Dermis blood vessel endothelial cell (primary cell): ENCODE results near the gene GLRA3. TPM values are rescaled to one million over a fixed set of nuclear protein-coding genes. Genes with fewer than 3 reads are reported as not detected.
A peak's percentile ranks its signal among the peaks of the same experiment; 100 is the strongest.
"Not testable (repeated sequence)": the region's sequence is repeated elsewhere in the genome, so short reads cannot be mapped to it uniquely, and the experiment has no call there.

Experiments
- DNase-seq: peaks from one replicate; pipeline ENCODE4 v3.0.0; 2010
- total RNA-seq: library from RNA; depleted of rRNA; stranded (reverse); fragments of >200 nt; gene quantifications from 2 replicates; pipeline ENCODE4 v1.2.3, GENCODE V29; 2014

The GLRA3 gene
- total RNA-seq, 1 donor from 2014 or later = not detected

DNA sequence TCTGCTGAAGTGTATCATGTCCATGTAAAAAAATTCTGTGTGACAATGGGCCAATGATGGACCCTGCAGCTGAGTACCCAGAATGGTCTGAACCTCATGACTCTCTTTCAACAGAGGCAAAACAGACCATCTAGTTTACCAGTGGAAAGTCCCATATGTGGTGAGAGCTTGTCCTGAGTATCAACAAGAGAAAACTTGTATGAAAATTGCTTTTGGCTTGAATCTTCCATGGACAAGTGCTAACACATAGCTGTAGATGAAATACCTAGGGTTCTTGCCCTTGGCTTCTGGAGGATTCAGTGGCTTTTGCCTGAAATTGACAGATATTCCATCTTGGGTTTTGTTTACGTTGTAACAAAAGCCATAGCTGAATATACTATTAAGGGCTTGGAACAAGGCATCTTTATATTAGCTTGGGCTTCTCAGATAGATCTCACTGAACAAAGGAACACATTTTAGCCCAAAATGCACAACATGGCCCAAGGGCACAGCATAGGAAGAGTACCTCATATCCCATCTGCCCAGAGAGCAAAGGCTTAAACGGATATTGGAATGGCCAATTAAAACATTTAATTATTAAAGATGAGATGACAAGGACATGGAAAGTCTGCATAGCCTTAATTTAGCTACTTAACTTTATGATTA, 178.2 kb downstream of the GLRA3 start:
- no peak for DNase-seq

GRCh38 chr4:174648812-174649211, 180.2 kb downstream of the GLRA3 start:
- DNase-seq = no peak

- DNase-seq = no peak
Measured at GRCh38 chr4:174646326-174646725, 182.7 kb downstream of the GLRA3 start.

DNA sequence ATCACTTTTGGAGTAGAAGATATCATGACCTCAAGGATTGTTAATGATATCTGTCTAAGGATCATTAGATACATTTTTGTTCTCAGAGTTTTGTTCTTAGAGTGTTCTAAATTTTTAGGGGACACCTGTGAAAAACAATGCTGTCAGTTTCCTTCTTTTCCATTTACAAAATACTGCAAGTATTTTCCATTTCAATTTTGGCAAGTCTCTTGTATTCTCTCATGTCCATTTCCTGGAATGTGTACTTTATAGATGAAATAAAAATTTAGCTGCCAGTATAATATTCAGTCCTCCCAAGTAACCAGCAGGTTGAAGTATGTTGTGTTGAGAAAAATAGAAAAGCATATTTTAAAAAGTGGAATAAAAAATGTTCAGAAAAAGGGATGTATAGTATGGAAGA, 188.9 kb downstream of the GLRA3 start:
- no peak for DNase-seq

GRCh38 chr4:174635732-174636131, 193.3 kb downstream of the GLRA3 start:
- DNase-seq = no peak

DNA sequence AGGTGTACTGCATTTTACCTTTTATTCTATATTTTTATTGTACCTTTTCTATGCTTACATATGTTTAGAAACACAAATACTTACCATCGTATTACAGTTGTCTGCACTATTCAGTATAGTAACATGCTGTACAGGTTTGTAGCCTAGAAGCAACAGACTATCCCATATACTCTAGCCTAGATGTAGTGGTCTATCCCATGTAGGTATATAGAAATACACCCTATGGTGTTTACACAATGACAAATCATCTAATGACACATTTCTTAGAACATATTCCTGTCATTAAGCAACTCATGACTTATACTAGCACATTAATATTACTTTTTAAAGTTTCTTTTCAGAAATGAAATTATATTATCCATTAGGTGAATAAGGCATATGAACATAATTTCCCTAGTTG, 195.6 kb downstream of the GLRA3 start:
- DNase-seq = no peak

- peak; percentile 1 for DNase-seq
Measured at GRCh38 chr4:174631901-174632758, 196.9 kb downstream of the GLRA3 start.

DNA sequence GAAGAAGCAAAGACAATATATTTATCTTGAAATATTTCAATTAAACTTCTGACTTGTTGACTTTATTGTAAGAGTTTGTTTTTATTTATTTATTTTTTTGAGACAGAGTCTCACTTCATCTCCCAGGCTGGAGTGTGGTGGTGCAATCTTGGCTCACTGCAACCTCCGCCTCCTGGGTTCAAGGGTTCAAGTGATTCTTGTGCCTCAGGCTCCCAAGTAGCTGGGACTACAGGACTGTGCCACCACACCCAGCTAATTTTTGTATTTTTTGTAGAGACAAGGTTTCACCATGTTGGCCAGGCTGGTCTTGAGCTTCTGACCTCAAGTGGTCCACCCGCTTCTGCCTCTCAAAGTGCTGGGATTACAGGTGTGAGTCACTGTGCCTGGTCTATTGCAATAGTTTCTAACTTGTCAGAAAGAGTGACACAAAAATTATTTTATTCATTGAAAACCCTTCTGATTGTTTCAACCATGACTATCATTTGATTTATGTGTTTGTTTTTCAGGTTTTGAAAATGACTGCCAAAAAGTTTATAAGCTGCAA, 199.1 kb downstream of the GLRA3 start:
- DNase-seq = not testable (repeated sequence)

- no peak for DNase-seq
Measured at GRCh38 chr4:174629265-174629664, 199.8 kb downstream of the GLRA3 start.

DNA sequence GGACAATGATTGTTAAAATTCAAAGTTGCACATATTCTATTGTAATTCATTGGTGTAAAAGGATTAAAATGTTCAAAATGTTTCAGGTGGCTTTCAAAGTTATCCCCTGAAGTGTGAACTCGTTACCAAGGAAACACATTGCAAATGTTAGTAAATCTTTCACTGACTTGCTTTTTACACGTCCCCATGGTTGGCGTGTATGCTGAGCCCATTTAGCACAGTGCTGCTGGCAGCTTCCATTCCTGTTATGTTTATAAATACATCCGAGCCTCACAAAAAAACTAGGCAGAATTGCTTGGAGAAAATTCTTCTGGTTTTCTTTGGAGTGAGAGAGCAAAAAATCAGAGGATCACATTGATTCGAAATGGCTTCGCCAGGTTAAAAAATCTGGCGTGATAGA, 200.9 kb downstream of the GLRA3 start:
- no peak for DNase-seq

GRCh38 chr4:174627473-174627872, 201.6 kb downstream of the GLRA3 start:
- DNase-seq = no peak

- no peak for DNase-seq
Measured at GRCh38 chr4:174626342-174627008, 202.6 kb downstream of the GLRA3 start.

GRCh38 chr4:174616661-174617060, 212.4 kb downstream of the GLRA3 start:
- DNase-seq = no peak

DNA sequence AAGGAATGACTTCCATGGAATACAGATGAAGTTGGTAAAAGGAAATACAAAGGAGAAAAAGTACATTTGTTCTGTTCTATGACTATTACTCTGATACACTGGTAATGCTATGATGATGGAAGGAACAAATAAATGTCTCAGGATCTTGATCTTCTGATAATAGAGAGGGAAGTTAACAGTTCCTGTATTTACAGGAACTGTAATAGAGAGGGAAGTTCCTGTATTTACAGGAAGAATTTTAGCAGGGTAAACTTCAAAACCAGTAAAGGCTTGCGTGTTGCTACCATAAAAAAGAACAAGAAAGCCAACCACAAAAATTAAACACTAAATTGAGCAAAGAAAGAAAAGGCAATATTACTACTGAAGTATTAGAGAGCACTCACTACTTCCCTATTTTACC, 215.1 kb downstream of the GLRA3 start:
- no peak for DNase-seq

- no peak for DNase-seq
Measured at GRCh38 chr4:174611792-174612191, 217.3 kb downstream of the GLRA3 start.

DNA sequence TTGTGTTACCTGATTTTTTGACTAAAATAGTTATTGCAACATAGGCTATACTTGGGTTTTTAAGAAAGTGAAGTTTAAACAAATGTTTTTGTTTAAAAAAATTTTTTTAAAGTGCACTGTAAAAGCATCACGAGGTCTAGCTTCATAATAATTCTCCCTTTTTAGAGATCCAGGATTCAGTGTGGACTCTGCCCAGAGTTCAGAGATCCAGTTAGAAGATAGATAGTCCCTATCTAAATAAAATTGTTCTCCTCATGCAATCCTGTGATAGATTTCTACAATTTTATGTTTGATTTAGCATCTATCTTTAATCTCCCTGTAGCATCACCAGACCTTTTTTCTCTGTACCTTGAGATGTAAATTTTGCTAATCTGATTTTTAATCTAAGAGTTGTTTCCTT, 221.3 kb downstream of the GLRA3 start:
- DNase-seq = no peak

DNA sequence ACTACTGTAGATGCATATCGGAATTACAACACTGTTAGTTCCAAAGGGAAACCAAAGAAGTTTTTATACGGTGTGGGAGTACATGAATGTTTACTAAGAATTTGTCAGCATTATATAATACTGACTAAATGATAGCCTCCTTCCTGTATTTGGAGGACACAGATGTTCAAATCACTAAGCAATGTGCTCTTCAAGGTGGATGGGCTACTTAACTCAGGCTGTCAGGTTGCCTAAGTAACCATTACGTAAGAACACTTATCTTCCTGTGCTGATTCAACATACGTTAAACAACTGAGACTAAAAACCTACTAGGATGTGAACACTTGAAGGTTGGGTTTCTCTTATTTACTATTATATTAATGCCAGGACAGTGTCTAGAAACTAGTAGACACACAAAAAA, 224.8 kb downstream of the GLRA3 start:
- no peak for DNase-seq

DNA sequence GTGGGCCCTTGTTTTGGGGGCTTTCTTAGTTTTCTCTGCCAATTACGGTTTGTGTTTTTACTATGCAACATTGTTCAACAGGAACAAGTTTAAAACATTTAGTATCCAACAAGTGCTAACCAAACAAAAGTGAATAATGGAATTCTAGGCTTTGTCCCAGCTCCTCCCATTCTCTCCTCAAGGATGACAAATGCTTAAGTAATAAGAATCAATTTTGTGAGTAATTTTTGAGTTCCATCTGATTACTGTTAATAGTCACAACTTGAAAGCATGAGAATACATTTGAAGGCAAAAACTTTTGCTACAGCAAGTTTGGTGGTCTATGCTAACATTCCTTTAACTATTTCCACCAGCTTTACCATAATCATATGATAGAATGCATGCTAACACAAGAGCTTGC, 228.7 kb downstream of the GLRA3 start:
- no peak for DNase-seq

DNA sequence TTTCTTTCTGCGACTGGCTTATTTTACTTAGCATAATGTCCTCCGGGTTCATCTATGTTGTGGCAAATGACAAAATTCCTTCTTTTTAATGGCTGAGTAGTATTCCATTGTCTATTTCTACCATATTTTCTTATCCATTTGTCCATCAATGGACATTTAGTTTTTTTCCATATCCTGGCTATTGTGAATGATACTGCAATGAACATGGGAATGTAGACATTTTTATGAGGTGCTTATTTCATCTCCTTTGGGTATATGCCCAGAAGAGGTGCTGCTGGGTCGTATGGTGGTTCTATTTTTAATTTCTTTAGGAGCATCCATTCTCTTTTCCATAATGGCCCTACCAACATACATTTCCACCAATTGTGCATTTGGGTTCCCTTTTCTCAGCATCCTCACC, 230.2 kb downstream of the GLRA3 start:
- DNase-seq = no peak

GRCh38 chr4:174596513-174596912, 232.5 kb downstream of the GLRA3 start:
- DNase-seq = no peak

GRCh38 chr4:174595141-174595929, 233.7 kb downstream of the GLRA3 start:
- no peak for DNase-seq

DNA sequence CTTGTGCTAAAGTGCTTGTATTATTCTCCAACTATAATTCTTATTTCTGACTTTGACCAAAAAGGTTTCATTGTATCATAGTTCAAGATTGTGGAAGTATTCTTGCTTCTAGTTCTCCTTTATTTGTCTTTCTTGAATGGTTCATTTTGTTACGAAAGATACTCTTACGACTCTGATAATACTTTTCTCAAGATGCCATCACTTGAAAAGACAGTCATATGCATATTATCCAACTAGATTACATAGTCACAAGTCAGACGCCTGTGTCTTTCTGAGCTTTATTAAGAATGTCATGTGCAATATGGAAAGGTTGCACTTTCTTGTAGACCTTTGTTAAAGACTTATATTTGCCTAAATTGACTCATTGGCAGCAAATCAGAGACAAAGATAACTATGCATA, 235.3 kb downstream of the GLRA3 start:
- no peak for DNase-seq

DNA sequence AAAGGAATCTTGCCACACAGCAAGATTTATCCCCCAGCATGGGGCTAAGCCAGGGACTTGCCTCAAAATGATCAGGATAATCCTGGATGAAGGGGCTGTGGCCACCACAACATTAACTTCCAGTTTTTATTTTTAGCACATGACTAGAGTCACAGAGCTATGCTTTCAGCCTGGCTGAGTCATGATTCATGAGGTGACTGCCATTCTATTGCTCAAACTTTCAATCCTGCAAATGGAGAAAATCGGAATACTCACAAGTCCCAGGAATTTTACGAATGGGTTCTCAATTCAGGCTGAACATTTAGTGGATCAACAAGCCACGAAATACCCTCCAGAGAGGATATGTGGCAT, 236.1 kb downstream of the GLRA3 start:
- no peak for DNase-seq
